ENCODE data around the gene IFRD2. TPM values are rescaled to one million over a fixed set of nuclear protein-coding genes. Genes with fewer than 3 reads are reported as not detected.

Gene IFRD2
- total and polyA plus RNA-seq, 10 donors = 40.2 to 76.7 (median 56.3) TPM

DNA sequence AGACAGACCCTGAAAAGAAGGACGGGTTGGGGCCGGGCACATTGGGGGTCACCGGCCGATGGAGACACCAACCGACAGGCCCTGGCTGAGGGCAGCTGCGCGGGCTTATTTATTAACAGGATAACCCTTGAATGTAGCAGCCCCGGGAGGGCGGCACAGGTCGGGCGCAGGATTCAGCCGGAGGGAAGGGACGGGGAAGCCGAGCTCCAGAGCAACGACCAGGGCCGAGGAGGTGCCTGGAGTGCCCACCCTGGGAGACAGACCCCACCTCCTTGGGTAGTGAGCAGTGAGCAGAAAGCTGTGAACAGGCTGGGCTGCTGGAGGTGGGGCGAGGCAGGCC lies 15.5 kb downstream of the IFRD2 start:
- intact Hi-C loops (cut with DNase I; ENCODE audit: low total_unique reads) = loop anchor here (10.0 kb wide), 1 partner anchor 152 kb away; no protein-coding TSS in a partner anchor
- Histone ChIP-seq H3K27ac (no peak overlapping the region), H3K4me3 (no peak overlapping the region), H3K9me3 (no peaks in the 10 kb centered on the region), H3K36me3 (no peaks in the 10 kb centered on the region), H3K27me3 (replicated peaks in 1 of 7) (peaks cover 5 to 54% (median 41%) of the 10 kb centered on the region in 7 donors), H3K4me1 (peaks cover 10 to 50% (median 43%) of the 10 kb centered on the region in 6 donors)
- DNase-seq = no peak
- TF ChIP-seq CTCF (IDR thresholded peaks at IDR 0.05 in 8 of 11, conservative IDR thresholded peaks at IDR 0.05 in 3 of 11) (no peak), POLR2A (IDR thresholded peaks at IDR 0.05) (no peak), POLR2AphosphoS5 (IDR thresholded peaks at IDR 0.05) (no peak)
- 78 to 83% (median 81%) methylated on average over 17 of the region's 17 CpGs for WGBS, 5 donors

- 20 to 40% (median 25%) methylated on average over 40 to 79 of the region's 79 CpGs for WGBS, 5 donors
Measured at GRCh38 chr3:50275996-50276761, 16.1 kb downstream of the IFRD2 start.

DNA sequence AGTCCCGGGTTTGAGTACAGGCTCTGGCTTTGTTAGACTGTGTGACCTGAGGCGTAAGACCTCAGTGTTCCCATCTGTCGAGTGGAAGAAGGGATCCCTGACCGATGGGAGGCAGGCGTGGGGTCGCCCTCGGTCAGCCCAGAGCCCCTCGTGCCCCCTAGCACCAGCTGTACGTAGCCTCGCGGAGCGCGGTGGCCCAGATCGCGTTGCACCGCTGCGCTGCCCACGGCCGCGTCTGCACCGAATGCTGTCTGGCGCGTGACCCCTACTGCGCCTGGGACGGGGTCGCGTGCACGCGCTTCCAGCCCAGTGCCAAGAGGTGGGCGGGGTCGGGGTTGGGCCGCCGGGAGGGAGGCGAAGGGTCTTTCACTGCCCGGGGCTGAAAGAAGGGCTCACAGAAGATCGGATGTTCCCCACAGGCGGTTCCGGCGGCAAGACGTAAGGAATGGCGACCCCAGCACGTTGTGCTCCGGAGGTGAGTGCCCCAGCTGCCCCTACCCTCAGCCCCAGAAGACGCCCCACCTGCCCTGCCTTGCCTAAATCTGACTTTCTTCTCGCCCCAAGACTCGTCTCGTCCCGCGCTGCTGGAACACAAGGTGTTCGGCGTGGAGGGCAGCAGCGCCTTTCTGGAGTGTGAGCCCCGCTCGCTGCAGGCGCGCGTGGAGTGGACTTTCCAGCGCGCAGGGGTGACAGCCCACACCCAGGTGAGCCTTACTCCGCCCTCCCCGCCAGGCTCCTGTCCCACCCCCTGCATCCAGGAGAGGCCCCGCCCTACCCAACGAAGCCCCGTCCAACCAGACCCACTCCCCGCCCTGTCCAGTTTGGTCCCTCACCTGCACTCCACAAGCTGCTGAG lies 16.9 kb downstream of the IFRD2 start:
- intact Hi-C loops (cut with DNase I; ENCODE audit: low total_unique reads) = loop anchor here (10.0 kb wide), 1 partner anchor 151 kb away; no protein-coding TSS in a partner anchor
- 16 to 52% (median 26%) methylated on average over 28 to 65 of the region's 65 CpGs for WGBS, 5 donors

More at GRCh38 chr3:50275996-50276761, 16.1 kb downstream of the IFRD2 start:
- peaks cover 10 to 56% (median 45%) of the 10 kb centered on the region in 6 donors for H3K4me1 ChIP-seq
- H3K36me3 ChIP-seq = no peaks in the 10 kb centered on the region
- no peak overlapping the region for H3K27ac ChIP-seq
- peak overlapping the region in 2 of 8 donors; percentile 7 to 54 for H3K4me3 ChIP-seq
- intact Hi-C loops (cut with DNase I; ENCODE audit: low total_unique reads) = loop anchor here (10.0 kb wide), 1 partner anchor 151 kb away; no protein-coding TSS in a partner anchor
- H3K9me3 ChIP-seq = no peaks in the 10 kb centered on the region
- no peak for TF ChIP-seq POLR2AphosphoS5 (IDR thresholded peaks at IDR 0.05)
- TF ChIP-seq CTCF (IDR thresholded peaks at IDR 0.05 in 8 of 11, conservative IDR thresholded peaks at IDR 0.05 in 3 of 11) = no peak
- TF ChIP-seq POLR2A (IDR thresholded peaks at IDR 0.05) = no peak
- H3K27me3 ChIP-seq (replicated peaks in 1 of 7) = peaks cover 5 to 54% (median 41%) of the 10 kb centered on the region in 7 donors
- DNase-seq = no peak

More for the DNA sequence above, 16.9 kb downstream of the IFRD2 start:
- Histone ChIP-seq H3K27me3 (replicated peaks in 1 of 7) (peaks cover 5 to 54% (median 41%) of the 10 kb centered on the region in 7 donors), H3K27ac (no peak overlapping the region), H3K36me3 (no peaks in the 10 kb centered on the region), H3K9me3 (no peaks in the 10 kb centered on the region), H3K4me3 (peak overlapping the region in 2 of 8 donors; percentile 6 to 54), H3K4me1 (peaks cover 10 to 57% (median 45%) of the 10 kb centered on the region in 6 donors)
- TF ChIP-seq POLR2AphosphoS5 (IDR thresholded peaks at IDR 0.05) (no peak), CTCF (IDR thresholded peaks at IDR 0.05 in 8 of 11, conservative IDR thresholded peaks at IDR 0.05 in 3 of 11) (no peak), POLR2A (IDR thresholded peaks at IDR 0.05) (no peak)
- DNase-seq = no peak

All from spleen (tissue), 11 donors.